ENCODE results near the gene PPDPF.
"Not testable (repeated sequence)": the region's sequence is repeated elsewhere in the genome, so short reads cannot be mapped to it uniquely, and the experiment has no call there.

The PPDPF gene, protein sequence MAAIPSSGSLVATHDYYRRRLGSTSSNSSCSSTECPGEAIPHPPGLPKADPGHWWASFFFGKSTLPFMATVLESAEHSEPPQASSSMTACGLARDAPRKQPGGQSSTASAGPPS
- 11.1 to 56.1 (median 22.8) reads per million in 3 experiments for total RNA-seq

- peak; percentile 81 for DNase-seq
Measured at GRCh38 chr20:63520504-63520933, at the start of gene PPDPF. TSS of gene PPDPF (plus strand) at chr20:63520765. CDS start at chr20:63521309, 544 bp downstream.

DNA sequence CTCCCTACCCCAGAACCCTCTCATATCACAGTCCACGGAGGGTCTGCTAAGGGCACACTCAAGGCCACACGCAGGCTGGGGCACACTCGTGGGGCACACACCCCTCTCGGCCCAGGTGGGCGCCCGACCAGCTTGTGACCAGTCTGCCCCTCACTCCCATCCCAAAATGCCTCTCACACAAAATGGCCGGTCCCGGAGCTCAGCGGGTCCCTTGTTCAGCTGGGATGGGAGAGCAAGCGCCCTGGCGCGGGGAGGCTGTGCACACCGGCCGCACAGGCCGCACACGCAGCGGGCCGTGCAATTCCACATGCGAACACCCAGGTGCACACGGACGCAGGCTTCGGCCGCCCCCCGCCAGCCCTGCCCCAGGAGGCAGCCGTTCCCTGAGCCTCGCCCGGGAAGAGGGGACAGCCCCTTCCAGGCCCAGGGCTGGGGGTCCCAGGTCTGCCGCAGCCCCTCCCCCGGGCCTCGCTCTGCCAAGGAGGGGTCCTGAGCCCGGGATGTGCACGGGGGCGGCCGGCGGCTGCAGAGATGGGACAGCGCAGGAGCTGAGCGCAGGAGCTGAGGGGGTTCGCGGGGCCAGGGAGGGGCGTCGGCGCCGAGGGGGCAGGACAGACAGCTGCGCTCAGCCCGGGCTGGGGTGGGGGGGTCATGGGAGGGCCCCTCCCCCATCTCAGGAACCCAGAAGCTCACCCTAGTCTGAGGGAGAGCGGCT, 49.4 kb upstream of the PPDPF start:
- no peak for DNase-seq

DNA sequence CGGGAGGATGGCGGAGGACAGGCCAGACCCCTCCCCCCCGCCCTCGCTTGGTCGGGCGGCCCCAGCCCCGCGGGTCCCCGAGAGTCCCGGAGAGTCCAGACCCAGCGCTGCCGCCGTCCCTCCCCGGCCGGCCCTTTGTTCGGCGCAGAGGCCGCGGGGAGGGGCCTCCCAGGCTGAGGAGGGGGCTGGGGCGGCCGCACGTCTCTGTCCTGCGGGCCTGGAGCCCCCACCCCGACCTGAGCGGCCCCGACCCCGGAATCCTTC, 48.9 kb upstream of the PPDPF start:
- no peak for DNase-seq

GRCh38 chr20:63471981-63472831, 48.4 kb upstream of the PPDPF start, which contains the start of gene KCNQ2:
TSS of gene KCNQ2 (minus strand) at chr20:63472655. CDS start at chr20:63472463, 192 bp downstream.
- DNase-seq, result no peak

- no peak for DNase-seq
Measured at GRCh38 chr20:63472862-63473390, 47.6 kb upstream of the PPDPF start.

GRCh38 chr20:63473555-63474449, 46.8 kb upstream of the PPDPF start:
- DNase-seq, result no peak

GRCh38 chr20:63475209-63475608, 45.4 kb upstream of the PPDPF start:
- DNase-seq, result no peak

- DNase-seq, result no peak
Measured at GRCh38 chr20:63477061-63477616, 43.4 kb upstream of the PPDPF start.

GRCh38 chr20:63477944-63478343, 42.6 kb upstream of the PPDPF start:
- DNase-seq, result no peak

DNA sequence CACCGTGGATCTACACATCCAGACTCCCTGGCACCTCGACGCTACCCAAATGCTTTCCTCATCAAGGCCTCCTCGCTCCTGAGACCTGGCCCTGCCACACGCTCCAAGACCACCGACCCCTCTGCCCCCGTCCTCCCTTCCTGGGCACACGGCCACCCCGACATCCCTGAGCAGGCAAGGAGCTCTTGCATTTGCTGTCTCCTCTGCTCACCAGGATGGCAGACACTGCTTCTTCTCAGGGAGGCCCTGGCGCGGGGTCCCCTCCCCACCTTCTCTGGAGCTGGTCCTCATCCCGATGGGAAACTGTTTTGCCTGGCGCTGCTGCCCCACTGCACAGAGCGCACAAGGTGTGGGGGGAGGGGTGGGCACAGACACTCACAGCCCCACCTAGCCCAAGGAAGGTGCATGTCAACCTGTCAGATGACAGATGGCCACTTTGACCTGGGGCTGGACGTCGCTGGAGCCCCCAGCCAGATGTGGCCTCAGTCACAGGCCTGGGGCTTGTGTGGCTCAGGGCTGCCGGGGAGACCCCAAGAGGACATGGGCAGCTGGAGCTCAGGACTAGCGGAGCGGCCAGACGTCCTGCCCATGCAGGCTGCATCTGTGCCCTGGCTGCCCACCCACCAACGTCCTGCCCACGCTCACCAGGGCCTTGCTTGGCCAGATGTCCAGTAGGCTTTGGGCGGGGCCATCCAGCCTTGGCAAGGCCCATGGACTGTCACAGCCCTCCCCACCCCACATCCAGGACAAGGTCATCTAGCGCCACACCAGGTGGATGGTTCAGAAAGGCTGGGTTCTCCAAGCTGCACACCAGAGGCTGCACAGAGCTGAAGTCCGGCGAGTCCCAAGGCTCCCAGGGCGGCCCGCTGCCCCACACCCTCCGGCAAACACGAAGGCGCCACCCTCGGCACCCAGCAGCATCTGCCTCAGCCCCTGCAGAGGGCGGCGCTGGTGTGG, 41.9 kb upstream of the PPDPF start:
- no peak for DNase-seq

DNA sequence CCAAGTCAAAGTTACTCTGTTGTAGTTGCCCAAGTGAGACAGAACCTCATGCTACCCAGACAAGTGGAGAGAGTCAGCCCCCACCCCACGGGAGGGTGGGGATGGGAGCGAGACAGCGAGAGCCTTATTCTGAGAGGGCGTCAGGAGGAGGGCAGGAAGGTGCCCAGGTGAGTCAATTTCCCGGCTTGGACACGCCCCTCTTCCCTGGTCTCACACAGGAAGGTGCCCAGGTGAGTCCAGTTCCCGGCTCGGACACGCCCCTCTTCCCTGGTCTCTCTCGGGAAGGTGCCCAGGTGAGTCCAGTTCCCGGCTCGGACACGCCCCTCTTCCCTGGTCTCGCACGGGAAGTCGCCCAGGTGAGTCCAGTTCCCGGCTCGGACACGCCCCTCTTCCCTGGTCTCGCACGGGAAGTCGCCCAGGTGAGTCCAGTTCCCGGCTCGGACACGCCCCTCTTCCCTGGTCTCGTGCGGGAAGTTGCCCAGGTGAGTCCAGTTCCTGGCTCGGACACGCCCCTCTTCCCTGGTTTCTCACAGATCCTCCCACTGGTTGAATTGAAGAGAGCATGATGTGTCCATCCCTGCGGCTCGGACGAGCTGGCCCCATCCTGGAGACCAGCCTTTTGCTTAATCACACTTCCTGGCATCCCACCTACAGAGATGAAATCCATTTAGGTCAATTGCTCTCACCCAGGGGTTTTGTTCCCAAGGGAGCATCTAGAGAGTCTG, 40.7 kb upstream of the PPDPF start:
- not testable (repeated sequence) for DNase-seq

GRCh38 chr20:63481503-63481902, 39.1 kb upstream of the PPDPF start:
- DNase-seq, result no peak

DNA sequence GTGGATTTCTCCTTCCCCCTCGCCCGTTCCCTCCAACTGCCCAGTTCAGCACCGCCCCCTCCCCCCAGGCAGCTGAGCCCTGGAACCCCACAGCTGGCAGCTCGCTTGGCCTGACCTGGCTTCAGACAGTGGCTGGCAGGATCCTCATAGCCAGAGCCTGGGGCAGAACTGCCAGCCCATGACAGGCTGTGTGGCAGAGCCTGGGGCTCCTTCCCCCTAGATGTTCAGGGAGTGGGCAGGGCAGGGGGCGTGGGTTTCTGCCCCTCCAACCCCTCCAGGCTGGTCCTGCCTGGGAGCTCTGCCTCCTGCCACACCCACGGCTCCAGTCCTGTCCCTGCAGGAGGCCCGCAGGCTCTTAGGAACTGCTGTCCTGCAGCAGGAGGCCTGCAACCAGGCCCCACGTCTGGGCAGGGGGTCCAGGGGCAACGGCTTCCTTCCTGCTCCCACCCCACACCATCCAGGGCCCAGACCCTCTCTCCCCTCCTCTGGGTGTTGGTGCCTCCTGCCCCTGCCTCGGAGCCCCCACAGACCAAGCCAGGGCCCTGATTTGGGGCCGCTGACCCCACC, 38.5 kb upstream of the PPDPF start:
- DNase-seq, result no peak

DNA sequence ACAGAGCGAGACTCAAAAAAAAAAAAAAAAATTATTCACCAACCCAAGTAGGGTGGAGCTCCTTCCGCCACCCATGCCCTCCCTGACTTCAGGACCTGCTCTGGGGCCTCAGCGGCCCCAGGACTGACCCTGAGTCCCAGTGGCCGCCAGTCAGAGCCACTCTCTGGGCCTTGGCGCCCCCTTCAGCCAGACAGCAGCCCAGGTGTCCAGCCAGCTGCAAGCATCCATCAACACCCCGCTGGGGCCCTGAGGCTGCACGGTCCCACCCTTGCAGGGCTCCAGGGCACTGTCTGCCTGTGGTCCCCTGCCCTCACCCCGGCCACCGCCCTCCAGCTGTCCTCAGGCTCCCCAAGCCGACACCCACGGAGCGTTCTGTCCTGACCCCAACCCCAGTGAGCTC, 36.7 kb upstream of the PPDPF start:
- no peak for DNase-seq

GRCh38 chr20:63484236-63484635, 36.3 kb upstream of the PPDPF start:
- DNase-seq, result no peak

DNA sequence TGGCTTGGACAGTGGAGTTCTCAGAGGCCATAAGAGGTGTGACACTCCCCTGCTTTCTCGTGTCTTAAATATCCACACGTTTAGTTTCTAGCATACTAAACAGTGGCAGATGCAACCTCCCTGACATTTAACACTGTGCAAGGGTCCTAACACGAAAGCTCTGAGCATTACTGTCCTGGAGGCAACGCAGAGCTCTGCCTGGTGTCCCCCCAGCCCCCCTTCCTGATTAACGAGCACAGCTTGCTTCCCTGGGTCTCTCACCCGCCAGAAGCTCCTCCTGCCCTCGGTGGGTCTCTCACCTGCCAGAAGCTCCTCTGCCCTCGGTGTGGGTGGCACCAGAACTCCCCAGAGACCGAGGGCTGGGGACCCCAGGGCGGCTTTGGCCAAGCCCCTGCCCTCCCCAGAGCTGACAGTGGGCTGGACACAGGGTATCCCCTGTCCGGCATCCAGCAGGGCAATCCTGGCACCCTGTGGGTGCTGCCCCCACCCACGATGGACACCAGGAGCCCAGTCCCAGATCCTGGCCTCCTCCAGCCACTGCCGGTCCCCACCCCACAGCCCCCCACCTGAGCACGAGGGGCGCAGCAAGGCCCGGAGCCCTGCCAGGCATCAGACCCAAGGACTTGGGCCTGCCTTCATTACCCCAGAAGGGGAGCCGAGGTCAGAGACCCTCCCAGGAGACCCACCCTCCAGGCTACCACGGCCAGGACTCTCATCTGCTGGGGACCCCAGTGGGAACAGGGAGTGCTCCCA, 35.7 kb upstream of the PPDPF start:
- no peak for DNase-seq

GRCh38 chr20:63486300-63486855, 34.2 kb upstream of the PPDPF start:
- DNase-seq, result no peak

DNA sequence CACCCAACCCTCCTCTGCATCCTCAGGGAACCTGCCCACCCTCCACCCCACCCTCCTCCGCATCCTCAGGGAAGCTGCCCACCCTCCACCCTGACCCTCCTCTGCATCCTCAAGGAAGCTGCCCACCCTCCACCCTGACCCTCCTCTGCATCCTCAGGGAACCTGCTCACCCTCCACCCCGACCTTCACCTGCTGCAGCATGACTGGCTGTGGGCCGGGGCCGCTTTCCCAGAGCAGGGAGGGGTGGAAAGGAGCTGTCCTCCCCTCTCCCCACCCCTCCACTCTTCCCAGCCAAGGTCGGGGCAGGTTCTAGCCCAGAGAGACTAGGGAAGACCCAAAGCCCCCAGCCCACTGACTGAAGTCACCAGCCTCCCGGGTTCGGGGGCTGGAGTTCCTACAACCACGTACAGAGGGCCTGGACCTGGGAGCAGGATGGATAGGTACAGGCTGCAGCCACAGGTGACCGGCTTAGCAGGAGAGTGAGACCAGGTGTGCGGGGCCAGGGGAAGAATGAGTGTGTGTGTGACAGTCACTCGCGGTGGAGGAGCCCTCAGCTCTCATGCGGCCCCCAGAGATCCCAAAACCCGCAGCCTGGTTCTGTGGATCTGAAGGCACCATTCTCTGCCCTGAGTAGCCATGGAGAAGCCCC, 33.3 kb upstream of the PPDPF start:
- no peak for DNase-seq

Data from central memory CD4-positive, alpha-beta T cell (primary cell).